Upper lobe of left lung (tissue), 6 donors: ENCODE measurements around the gene KCNJ10. TPM values are rescaled to one million over a fixed set of nuclear protein-coding genes. Genes with fewer than 3 reads are reported as not detected.

Experiments used
- ATAC-seq, 2 donors: fragments of 200-7000 bp; cut with Tn5 transposase; one replicate each; pipeline ENCODE4 v1.9.1; 2022; ENCODE audit warnings: mild to moderate bottlenecking in 2 of 2, moderate library complexity in 2 of 2; ENCODE audit not compliant: low FRiP score in 2 of 2
- DNase-seq, 2 donors: peaks; one replicate each; pipeline ENCODE4 v3.0.0-alpha.2; 2019 to 2020
- H3K27ac ChIP-seq, 4 donors: fragments of 200-600 bp; sonication (generic); one replicate each; pipeline ENCODE4 v1.5.1; 2016 to 2019
- H3K27me3 ChIP-seq, 4 donors: fragments of 200-600 bp; sonication (generic); one replicate each; pipeline ENCODE4 v1.5.1; 2017 to 2019
- H3K36me3 ChIP-seq, 4 donors: fragments of 200-600 bp; sonication (generic); one replicate each; pipeline ENCODE4 v1.5.1; 2016 to 2019
- H3K4me1 ChIP-seq, 4 donors: fragments of 200-600 bp; sonication (generic); one replicate each; pipeline ENCODE4 v1.5.1; 2018 to 2019
- H3K4me3 ChIP-seq, 4 donors: fragments of 200-600 bp; sonication (generic); one replicate each; pipeline ENCODE4 v1.5.1; 2017 to 2019; ENCODE audit warnings: mild to moderate bottlenecking in 2 of 4, moderate library complexity in 1 of 4
- H3K9me3 ChIP-seq, 4 donors: fragments of 200-600 bp; sonication (generic); one replicate each; pipeline ENCODE4 v1.5.1; 2018 to 2019
- EP300 ChIP-seq, 4 donors: sonication (generic); formaldehyde crosslinking; IDR thresholded peaks; one replicate each; pipeline ENCODE4 v1.5.1; 2017; ENCODE audit warnings: antibody characterized with exemption in 4 of 4, control low read depth in 2 of 4
- POLR2A ChIP-seq, 4 donors: fragments of 450-650 bp; IDR thresholded peaks; one replicate each; pipeline ENCODE4 v1.5.1; 2016 to 2017; ENCODE audit warnings: antibody characterized with exemption in 4 of 4, mild to moderate bottlenecking in 2 of 4
- POLR2AphosphoS5 ChIP-seq, 2 donors: sonication (generic); formaldehyde crosslinking; IDR thresholded peaks; one replicate each; pipeline ENCODE4 v1.5.1; 2017; ENCODE audit warnings: antibody characterized with exemption in 2 of 2
- WGBS, 2 donors: methylation state at CpG; one replicate each; pipeline ENCODE4 v1.1.5; 2017 to 2018; 5-methylcytosine and 5-hydroxymethylcytosine counted together
- total RNA-seq, 6 donors: library from RNA; depleted of rRNA in 4 of 6; stranded (reverse); fragments of >200 nt in 4 of 6; gene quantifications; one replicate each; pipeline versions ENCODE4 v1.1.0 to v1.2.1, GENCODE V29; 2016 to 2021
- TF ChIP-seq, protein P1 (sequence below), 6 experiments: fragments of 450-650 bp in 4 of 6; fragments of 200-600 bp in 2 of 6; sonication (generic) in 2 of 6; IDR thresholded peaks; one replicate each; pipeline ENCODE4 v1.5.1; 2016 to 2019; ENCODE audit warnings: antibody characterized with exemption in 6 of 6
- donor health status: DM: no; HTN: no; CAD: no; lungs with moderate emphysema.
- donor health status: DM: no; HTN: yes; CAD: no; lungs with severe emphysema.

KCNJ10 gene
- total RNA-seq, 6 donors from 2014 or later: 0.11 TPM; not detected in 5

GRCh38 chr1:160018347-160018746 is 51.6 kb downstream of the KCNJ10 start:
- no peak for TF ChIP-seq EP300 (IDR thresholded peaks at IDR 0.05)
- TF ChIP-seq, protein P1, sequence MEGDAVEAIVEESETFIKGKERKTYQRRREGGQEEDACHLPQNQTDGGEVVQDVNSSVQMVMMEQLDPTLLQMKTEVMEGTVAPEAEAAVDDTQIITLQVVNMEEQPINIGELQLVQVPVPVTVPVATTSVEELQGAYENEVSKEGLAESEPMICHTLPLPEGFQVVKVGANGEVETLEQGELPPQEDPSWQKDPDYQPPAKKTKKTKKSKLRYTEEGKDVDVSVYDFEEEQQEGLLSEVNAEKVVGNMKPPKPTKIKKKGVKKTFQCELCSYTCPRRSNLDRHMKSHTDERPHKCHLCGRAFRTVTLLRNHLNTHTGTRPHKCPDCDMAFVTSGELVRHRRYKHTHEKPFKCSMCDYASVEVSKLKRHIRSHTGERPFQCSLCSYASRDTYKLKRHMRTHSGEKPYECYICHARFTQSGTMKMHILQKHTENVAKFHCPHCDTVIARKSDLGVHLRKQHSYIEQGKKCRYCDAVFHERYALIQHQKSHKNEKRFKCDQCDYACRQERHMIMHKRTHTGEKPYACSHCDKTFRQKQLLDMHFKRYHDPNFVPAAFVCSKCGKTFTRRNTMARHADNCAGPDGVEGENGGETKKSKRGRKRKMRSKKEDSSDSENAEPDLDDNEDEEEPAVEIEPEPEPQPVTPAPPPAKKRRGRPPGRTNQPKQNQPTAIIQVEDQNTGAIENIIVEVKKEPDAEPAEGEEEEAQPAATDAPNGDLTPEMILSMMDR (IDR thresholded peaks at IDR 0.05): no peak
- TF ChIP-seq POLR2A (IDR thresholded peaks at IDR 0.05): no peak
- no peak for TF ChIP-seq POLR2AphosphoS5 (IDR thresholded peaks at IDR 0.05)
- Histone ChIP-seq H3K4me3 (no peak overlapping the region), H3K4me1 (no peaks in the 10 kb centered on the region), H3K27me3 (no peaks in the 10 kb centered on the region), H3K36me3 (no peaks in the 10 kb centered on the region), H3K9me3 (no peaks in the 10 kb centered on the region), H3K27ac (no peak overlapping the region)
- ATAC-seq (no peak), DNase-seq (no peak)
- WGBS, 2 donors: 84% methylated on average over 3 of the region's 3 CpGs

- TF ChIP-seq, protein P1 (IDR thresholded peaks at IDR 0.05): no peak
- no peak for TF ChIP-seq POLR2AphosphoS5 (IDR thresholded peaks at IDR 0.05)
- TF ChIP-seq POLR2A (IDR thresholded peaks at IDR 0.05): no peak
- no peak for TF ChIP-seq EP300 (IDR thresholded peaks at IDR 0.05)
- ATAC-seq (no peak), DNase-seq (no peak)
- Histone ChIP-seq H3K4me3 (no peak overlapping the region), H3K27me3 (no peaks in the 10 kb centered on the region), H3K9me3 (no peaks in the 10 kb centered on the region), H3K27ac (no peak overlapping the region), H3K4me1 (no peaks in the 10 kb centered on the region), H3K36me3 (no peaks in the 10 kb centered on the region)
- WGBS, 2 donors: 43 to 44% methylated on average over 1 of the region's 1 CpG
Observed at GRCh38 chr1:160017592-160017991, 52.4 kb downstream of the KCNJ10 start.

DNA sequence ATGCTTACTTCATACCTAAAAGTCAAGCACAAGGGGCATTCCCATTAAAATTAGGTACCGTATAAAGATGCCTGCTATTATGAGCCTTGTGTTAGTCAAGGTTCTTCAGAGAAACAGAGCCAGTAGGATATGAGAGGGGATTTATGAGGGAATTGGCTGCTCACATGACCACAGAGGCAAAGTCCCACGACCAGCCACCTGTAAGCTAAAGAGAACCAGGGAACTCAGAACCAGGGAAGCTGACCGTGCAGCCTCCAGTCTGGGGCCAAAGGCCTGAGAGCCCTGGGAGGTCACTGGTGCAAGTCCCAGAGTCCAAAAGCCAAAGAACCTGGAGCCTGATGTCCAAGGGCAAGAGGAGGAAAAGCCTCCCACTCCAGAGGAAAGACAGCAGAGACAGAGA is 58.2 kb downstream of the KCNJ10 start:
- TF ChIP-seq, protein P1 (IDR thresholded peaks at IDR 0.05): no peak
- no peak for TF ChIP-seq EP300 (IDR thresholded peaks at IDR 0.05)
- TF ChIP-seq POLR2AphosphoS5 (IDR thresholded peaks at IDR 0.05): no peak
- no peak for TF ChIP-seq POLR2A (IDR thresholded peaks at IDR 0.05)
- no peak for DNase-seq
- no peaks in the 10 kb centered on the region for H3K27me3 ChIP-seq
- H3K4me1 ChIP-seq: no peaks in the 10 kb centered on the region
- no peak for ATAC-seq
- WGBS, 2 donors: 75 to 80% methylated on average over 3 of the region's 3 CpGs
- no peaks in the 10 kb centered on the region for H3K9me3 ChIP-seq
- H3K36me3 ChIP-seq: no peaks in the 10 kb centered on the region
- H3K27ac ChIP-seq: no peak overlapping the region
- H3K4me3 ChIP-seq: no peak overlapping the region

- DNase-seq: no peak
- Histone ChIP-seq H3K27ac (no peak overlapping the region), H3K36me3 (no peaks in the 10 kb centered on the region), H3K27me3 (no peaks in the 10 kb centered on the region), H3K9me3 (no peaks in the 10 kb centered on the region), H3K4me1 (no peaks in the 10 kb centered on the region), H3K4me3 (no peak overlapping the region)
- WGBS, 2 donors: 44 to 56% methylated on average over 2 of the region's 2 CpGs
- ATAC-seq: no peak
- TF ChIP-seq POLR2A (IDR thresholded peaks at IDR 0.05) (no peak), EP300 (IDR thresholded peaks at IDR 0.05) (no peak), POLR2AphosphoS5 (IDR thresholded peaks at IDR 0.05) (no peak)
- TF ChIP-seq, protein P1 (IDR thresholded peaks at IDR 0.05): no peak
Observed at GRCh38 chr1:160009801-160010200, 60.2 kb downstream of the KCNJ10 start.

GRCh38 chr1:160009081-160009480 is 60.9 kb downstream of the KCNJ10 start:
- no peaks in the 10 kb centered on the region for H3K4me1 ChIP-seq
- TF ChIP-seq POLR2A (IDR thresholded peaks at IDR 0.05): no peak
- TF ChIP-seq, protein P1 (IDR thresholded peaks at IDR 0.05): no peak
- TF ChIP-seq POLR2AphosphoS5 (IDR thresholded peaks at IDR 0.05): no peak
- no peak for TF ChIP-seq EP300 (IDR thresholded peaks at IDR 0.05)
- H3K9me3 ChIP-seq: no peaks in the 10 kb centered on the region
- DNase-seq (peak in 1 of 2 donors; percentile 27), ATAC-seq (no peak)
- no peak overlapping the region for H3K4me3 ChIP-seq
- no peak overlapping the region for H3K27ac ChIP-seq
- 34 to 72% methylated on average over 2 of the region's 2 CpGs for WGBS, 2 donors
- H3K27me3 ChIP-seq: no peaks in the 10 kb centered on the region
- no peaks in the 10 kb centered on the region for H3K36me3 ChIP-seq
